ENCODE measurements around the gene KRT20. TPM values are rescaled to one million over a fixed set of nuclear protein-coding genes. Genes with fewer than 3 reads are reported as not detected.
A peak's percentile ranks its signal among the peaks of the same experiment; 100 is the strongest.

Gene KRT20
- total RNA-seq, 1 experiment from 2014 or later = 50.0 TPM

GRCh38 chr17:40830085-40830776, 54.8 kb downstream of the KRT20 start:
- in situ Hi-C loops (cut with HindIII; ENCODE audit: low pct_unique_long_range_greater_than_20kb, low sequenced_read_pairs) = no loop called here
- DNase-seq (ENCODE audit: low read depth) = no peak

- in situ Hi-C loops (cut with HindIII; ENCODE audit: low pct_unique_long_range_greater_than_20kb, low sequenced_read_pairs) = no loop called here
- no peak for DNase-seq (ENCODE audit: low read depth)
Observed at GRCh38 chr17:40828454-40829044, 56.5 kb downstream of the KRT20 start.

- peak; percentile 67 for DNase-seq (ENCODE audit: low read depth)
Observed at GRCh38 chr17:40827746-40828453, 57.1 kb downstream of the KRT20 start.

More at GRCh38 chr17:40827746-40828453, 57.1 kb downstream of the KRT20 start:
- in situ Hi-C loops (cut with HindIII; ENCODE audit: low pct_unique_long_range_greater_than_20kb, low sequenced_read_pairs) = no loop called here

Other genes starting within 250 kb of the KRT20 start
- 45.1 and 56.3 TPM in 2 replicates for gene SMARCE1, start 237.4 kb downstream of the KRT20 start, total RNA-seq (2014; rRNA removed; shearing (Covaris generic); ENCODE audit: low replicate concordance)
- 3.1 and 6.8 TPM in 2 replicates for gene KRT222, start 220.1 kb downstream of the KRT20 start, total RNA-seq (2014; rRNA removed; shearing (Covaris generic); ENCODE audit: low replicate concordance)
- gene KRT24, start 181.5 kb downstream of the KRT20 start, total RNA-seq (2014; rRNA removed; shearing (Covaris generic); ENCODE audit: low replicate concordance) = not detected in 2 replicates
- gene KRT25, start 129.9 kb downstream of the KRT20 start, total RNA-seq (2014; rRNA removed; shearing (Covaris generic); ENCODE audit: low replicate concordance) = not detected in 2 replicates
- gene KRT26, start 113.0 kb downstream of the KRT20 start, total RNA-seq (2014; rRNA removed; shearing (Covaris generic); ENCODE audit: low replicate concordance) = not detected in 2 replicates
- gene KRT27, start 102.7 kb downstream of the KRT20 start, total RNA-seq (2014; rRNA removed; shearing (Covaris generic); ENCODE audit: low replicate concordance) = not detected in 2 replicates
- not detected in 2 replicates for gene KRT28, start 85.3 kb downstream of the KRT20 start, total RNA-seq (2014; rRNA removed; shearing (Covaris generic); ENCODE audit: low replicate concordance)
- gene KRT10, start 62.6 kb downstream of the KRT20 start, total RNA-seq (2014; rRNA removed; shearing (Covaris generic); ENCODE audit: low replicate concordance) = 75.2 and 76.4 TPM in 2 replicates
- gene KRT12, start 18.0 kb downstream of the KRT20 start, total RNA-seq (2014; rRNA removed; shearing (Covaris generic); ENCODE audit: low replicate concordance) = not detected in 2 replicates
- not detected in 2 replicates for gene KRT23, start 52.4 kb upstream of the KRT20 start, total RNA-seq (2014; rRNA removed; shearing (Covaris generic); ENCODE audit: low replicate concordance)
- not detected in 2 replicates for gene KRT39, start 81.7 kb upstream of the KRT20 start, total RNA-seq (2014; rRNA removed; shearing (Covaris generic); ENCODE audit: low replicate concordance)
- gene KRT40, start 99.1 kb upstream of the KRT20 start, total RNA-seq (2014; rRNA removed; shearing (Covaris generic); ENCODE audit: low replicate concordance) = not detected in 2 replicates
- gene KRTAP3-3, start 108.9 kb upstream of the KRT20 start, total RNA-seq (2014; rRNA removed; shearing (Covaris generic); ENCODE audit: low replicate concordance) = not detected in 2 replicates
- gene KRTAP3-2, start 114.7 kb upstream of the KRT20 start, total RNA-seq (2014; rRNA removed; shearing (Covaris generic); ENCODE audit: low replicate concordance) = not detected in 2 replicates
- gene KRTAP3-1, start 123.9 kb upstream of the KRT20 start, total RNA-seq (2014; rRNA removed; shearing (Covaris generic); ENCODE audit: low replicate concordance) = not detected in 2 replicates
- not detected in 2 replicates for gene KRTAP1-5, start 142.0 kb upstream of the KRT20 start, total RNA-seq (2014; rRNA removed; shearing (Covaris generic); ENCODE audit: low replicate concordance)
- gene KRTAP1-4, start 145.0 kb upstream of the KRT20 start, total RNA-seq (2014; rRNA removed; shearing (Covaris generic); ENCODE audit: low replicate concordance) = not detected in 2 replicates
- gene KRTAP1-3, start 149.6 kb upstream of the KRT20 start, total RNA-seq (2014; rRNA removed; shearing (Covaris generic); ENCODE audit: low replicate concordance) = not detected in 2 replicates
- not detected in 2 replicates for gene KRTAP1-1, start 156.2 kb upstream of the KRT20 start, total RNA-seq (2014; rRNA removed; shearing (Covaris generic); ENCODE audit: low replicate concordance)
- not detected in 2 replicates for gene KRTAP2-1, start 162.1 kb upstream of the KRT20 start, total RNA-seq (2014; rRNA removed; shearing (Covaris generic); ENCODE audit: low replicate concordance)
- not detected in 2 replicates for gene KRTAP2-2, start 170.0 kb upstream of the KRT20 start, total RNA-seq (2014; rRNA removed; shearing (Covaris generic); ENCODE audit: low replicate concordance)
- not detected in 2 replicates for gene KRTAP2-3, start 174.9 kb upstream of the KRT20 start, total RNA-seq (2014; rRNA removed; shearing (Covaris generic); ENCODE audit: low replicate concordance)
- not detected in 2 replicates for gene KRTAP2-4, start 180.6 kb upstream of the KRT20 start, total RNA-seq (2014; rRNA removed; shearing (Covaris generic); ENCODE audit: low replicate concordance)
- gene KRTAP4-7, start 198.9 kb upstream of the KRT20 start, total RNA-seq (2014; rRNA removed; shearing (Covaris generic); ENCODE audit: low replicate concordance) = not detected in 2 replicates
- gene KRTAP4-8, start 212.9 kb upstream of the KRT20 start, total RNA-seq (2014; rRNA removed; shearing (Covaris generic); ENCODE audit: low replicate concordance) = not detected in 2 replicates
- not detected in 2 replicates for gene KRTAP4-16, start 217.0 kb upstream of the KRT20 start, total RNA-seq (2014; rRNA removed; shearing (Covaris generic); ENCODE audit: low replicate concordance)
- gene KRTAP4-9, start 220.1 kb upstream of the KRT20 start, total RNA-seq (2014; rRNA removed; shearing (Covaris generic); ENCODE audit: low replicate concordance) = not detected in 2 replicates
- not detected in 2 replicates for gene KRTAP4-11, start 233.1 kb upstream of the KRT20 start, total RNA-seq (2014; rRNA removed; shearing (Covaris generic); ENCODE audit: low replicate concordance)
- not detected in 2 replicates for gene KRTAP4-12, start 238.9 kb upstream of the KRT20 start, total RNA-seq (2014; rRNA removed; shearing (Covaris generic); ENCODE audit: low replicate concordance)